HUES48 (cell line): ENCODE data around the gene INSM1.

Source experiments
- H3K27ac ChIP-seq: one replicate; pipeline ENCODE4 v1.7.0; 2013; ENCODE audit warnings: low read depth, low read length, inconsistent platforms
- H3K27me3 ChIP-seq: 2 replicates; pipeline ENCODE4 v1.6.1; 2013; ENCODE audit warnings: mild to moderate bottlenecking, low read length; ENCODE audit not compliant: control insufficient read depth, insufficient read depth
- H3K36me3 ChIP-seq: 2 replicates; pipeline ENCODE4 v1.6.1; 2013; ENCODE audit warnings: low read length; ENCODE audit not compliant: control insufficient read depth, insufficient read depth
- H3K4me1 ChIP-seq: 2 replicates; pipeline ENCODE4 v1.6.1; 2013; ENCODE audit warnings: mild to moderate bottlenecking, low read length; ENCODE audit not compliant: control insufficient read depth, insufficient read depth
- H3K4me3 ChIP-seq: 2 replicates; pipeline ENCODE4 v1.5.1; 2013; ENCODE audit warnings: mild to moderate bottlenecking, low read depth, low read length
- H3K9ac ChIP-seq: 2 replicates; pipeline ENCODE4 v1.6.1; 2013; ENCODE audit warnings: mild to moderate bottlenecking, low read depth, low read length, moderate library complexity
- H3K9me3 ChIP-seq: 2 replicates; pipeline ENCODE4 v1.6.1; 2013; ENCODE audit warnings: low read length; ENCODE audit not compliant: control insufficient read depth, insufficient read depth

The INSM1 gene

DNA sequence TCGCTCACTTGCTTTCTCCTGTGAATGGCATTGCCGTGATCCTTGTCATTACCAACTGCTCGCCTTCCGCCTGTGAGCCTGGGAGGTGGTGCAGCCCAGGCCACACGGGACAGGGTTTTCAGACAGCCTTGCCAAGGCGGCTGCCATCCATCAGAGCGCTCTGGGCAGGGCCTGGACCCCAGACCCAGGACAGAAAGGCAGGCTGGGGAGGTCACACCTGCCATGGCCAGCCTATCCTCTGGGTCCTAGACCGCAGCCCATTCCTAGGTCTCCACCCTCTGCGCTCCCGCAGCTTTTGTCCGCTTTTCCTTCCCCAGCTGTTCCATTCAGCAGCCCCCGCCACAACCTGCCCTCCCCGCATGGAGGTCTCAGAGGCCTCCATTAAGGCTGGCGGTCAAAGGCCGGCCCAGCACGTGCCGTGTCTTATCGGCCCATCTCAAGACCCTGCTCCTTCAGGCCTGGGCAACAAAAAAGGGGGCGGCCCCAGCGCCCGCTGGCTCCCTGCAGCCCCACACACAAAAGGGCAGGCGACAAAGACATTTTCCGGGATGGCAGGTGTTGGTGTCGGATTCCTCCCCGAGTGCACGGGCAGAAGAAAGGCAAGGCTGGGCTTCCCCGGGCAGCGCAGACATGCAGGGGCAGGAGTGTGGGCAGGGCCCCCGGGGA is 28.1 kb downstream of the INSM1 start:
- no peaks in the 10 kb centered on the region for H3K36me3 ChIP-seq
- H3K27ac ChIP-seq, result no peak overlapping the region
- H3K4me3 ChIP-seq, result no peak overlapping the region
- H3K9me3 ChIP-seq, result no peaks in the 10 kb centered on the region
- no peak overlapping the region for H3K9ac ChIP-seq
- no peaks in the 10 kb centered on the region for H3K27me3 ChIP-seq
- H3K4me1 ChIP-seq, result 0 out of 2 replicates have a peak, but pooled peaks cover 7% of the 10 kb centered on the region

DNA sequence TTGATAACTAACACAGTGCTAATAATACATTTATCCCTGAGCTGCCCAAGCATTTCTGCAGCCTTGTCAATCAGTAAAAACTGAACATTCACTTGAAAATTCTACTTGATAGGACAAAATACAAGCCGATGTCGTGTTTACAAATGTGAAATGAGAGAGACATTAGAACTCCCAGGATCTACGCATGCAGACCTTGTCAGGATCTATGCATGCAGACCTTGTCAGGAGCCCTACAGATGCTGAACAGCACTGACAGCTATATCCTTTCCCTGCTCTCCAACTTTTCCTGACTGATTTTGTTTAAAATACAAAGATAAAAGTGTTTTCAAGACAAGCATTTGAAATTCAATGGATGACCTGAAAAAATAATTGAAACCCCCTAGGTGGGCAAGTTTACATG is 28.9 kb downstream of the INSM1 start:
- Histone ChIP-seq H3K27me3 (no peaks in the 10 kb centered on the region), H3K9me3 (no peaks in the 10 kb centered on the region), H3K4me3 (no peak overlapping the region), H3K4me1 (0 out of 2 replicates have a peak, but pooled peaks cover 7% of the 10 kb centered on the region), H3K27ac (no peak overlapping the region), H3K36me3 (no peaks in the 10 kb centered on the region), H3K9ac (no peak overlapping the region)

DNA sequence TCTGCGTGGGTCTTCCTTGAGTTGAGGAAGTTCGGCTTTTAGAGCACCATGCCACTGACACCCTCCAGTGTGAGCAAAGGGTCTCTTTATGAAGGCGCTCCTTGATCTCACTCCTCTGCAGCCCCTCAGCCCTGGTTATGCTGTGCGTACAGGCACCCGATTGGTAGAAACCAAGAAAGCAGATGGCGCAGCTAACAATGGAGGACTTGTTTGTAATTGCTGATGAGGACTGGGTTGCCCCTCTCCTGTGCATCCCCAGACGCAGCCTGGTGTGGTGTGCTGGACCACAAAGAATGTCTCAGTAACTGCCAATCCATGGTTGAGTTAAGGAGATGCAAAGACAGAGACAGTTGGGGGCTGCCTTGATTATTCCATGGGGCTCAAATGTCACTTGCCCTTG is 30.2 kb downstream of the INSM1 start:
- H3K9ac ChIP-seq, result no peak overlapping the region
- H3K4me3 ChIP-seq, result no peak overlapping the region
- no peak overlapping the region for H3K27ac ChIP-seq
- no peaks in the 10 kb centered on the region for H3K27me3 ChIP-seq
- H3K36me3 ChIP-seq, result no peaks in the 10 kb centered on the region
- 0 out of 2 replicates have a peak, but pooled peaks cover 7% of the 10 kb centered on the region for H3K4me1 ChIP-seq
- H3K9me3 ChIP-seq, result no peaks in the 10 kb centered on the region

DNA sequence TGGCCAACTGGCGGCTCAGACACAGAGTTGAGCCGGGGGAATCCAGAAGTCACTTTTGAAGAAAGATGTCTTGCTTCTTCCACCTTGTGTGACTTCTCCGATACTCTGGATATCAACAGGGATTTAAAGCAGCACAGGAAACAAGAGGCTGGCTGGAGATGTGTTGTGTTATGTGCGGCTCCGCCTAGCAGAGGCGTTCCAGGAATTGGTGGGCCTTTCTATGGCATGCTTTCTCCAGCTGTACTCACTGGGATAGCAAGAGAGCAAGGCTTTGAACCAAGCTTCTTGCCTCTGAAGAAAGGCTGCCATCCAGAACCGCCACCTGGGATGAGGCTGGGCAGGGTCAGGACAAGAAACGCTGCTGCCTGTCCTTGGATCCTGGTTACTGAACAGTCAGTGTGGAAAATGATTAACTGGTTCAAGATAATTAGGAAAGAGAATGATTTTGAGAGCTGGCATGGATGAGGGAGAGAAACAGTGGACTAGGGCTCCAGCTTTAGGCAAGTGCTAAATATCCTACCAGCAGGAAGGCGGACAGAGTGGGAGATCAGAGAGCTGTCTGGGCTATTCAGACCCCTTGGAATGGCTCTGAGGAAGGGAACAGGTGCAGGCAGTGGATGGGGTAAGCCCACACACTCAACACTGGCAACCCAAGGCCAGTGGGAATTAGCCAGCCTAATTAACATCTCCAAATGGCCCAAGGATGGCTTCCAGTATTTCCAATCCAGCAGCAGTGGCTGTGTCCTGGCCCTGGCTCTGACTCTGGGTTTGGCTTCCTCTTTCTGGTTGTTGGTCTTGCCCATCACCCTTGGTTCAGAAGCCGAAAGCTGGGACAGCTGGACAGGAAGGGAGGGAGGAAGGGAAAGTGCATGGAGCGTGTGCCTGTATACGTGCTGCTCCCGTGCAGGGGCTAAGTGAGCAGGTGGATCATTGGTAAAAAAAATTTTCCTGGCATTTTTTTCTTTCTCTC is 31.9 kb downstream of the INSM1 start:
- H3K9me3 ChIP-seq, result no peaks in the 10 kb centered on the region
- no peak overlapping the region for H3K27ac ChIP-seq
- H3K4me3 ChIP-seq, result no peak overlapping the region
- H3K4me1 ChIP-seq, result 0 out of 2 replicates have a peak, but pooled peaks cover 7% of the 10 kb centered on the region
- H3K27me3 ChIP-seq, result no peaks in the 10 kb centered on the region
- no peak overlapping the region for H3K9ac ChIP-seq
- no peaks in the 10 kb centered on the region for H3K36me3 ChIP-seq

DNA sequence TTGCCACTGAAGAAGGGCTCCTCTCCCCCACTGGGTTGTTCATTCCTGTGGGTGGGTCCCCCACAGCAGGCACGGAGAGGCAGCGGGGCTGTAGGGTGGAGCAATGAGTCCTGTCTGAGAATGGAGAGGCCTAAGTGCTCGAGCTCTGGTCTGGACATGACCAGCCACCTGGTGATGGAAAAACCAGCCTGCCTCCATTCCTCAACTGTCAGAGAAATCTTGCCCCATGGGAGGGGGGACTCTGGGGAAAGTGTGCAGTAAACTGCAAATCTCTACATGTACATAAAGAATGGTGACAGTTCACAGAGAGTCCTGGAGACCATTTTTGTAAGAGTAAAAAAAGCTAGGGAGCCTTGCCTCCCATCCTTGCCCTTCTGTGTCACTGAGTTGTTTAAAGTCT is 34.1 kb downstream of the INSM1 start:
- no peaks in the 10 kb centered on the region for H3K27me3 ChIP-seq
- H3K36me3 ChIP-seq, result no peaks in the 10 kb centered on the region
- H3K4me3 ChIP-seq, result no peak overlapping the region
- H3K4me1 ChIP-seq, result no peaks in the 10 kb centered on the region
- H3K27ac ChIP-seq, result no peak overlapping the region
- H3K9ac ChIP-seq, result no peak overlapping the region
- H3K9me3 ChIP-seq, result no peaks in the 10 kb centered on the region

DNA sequence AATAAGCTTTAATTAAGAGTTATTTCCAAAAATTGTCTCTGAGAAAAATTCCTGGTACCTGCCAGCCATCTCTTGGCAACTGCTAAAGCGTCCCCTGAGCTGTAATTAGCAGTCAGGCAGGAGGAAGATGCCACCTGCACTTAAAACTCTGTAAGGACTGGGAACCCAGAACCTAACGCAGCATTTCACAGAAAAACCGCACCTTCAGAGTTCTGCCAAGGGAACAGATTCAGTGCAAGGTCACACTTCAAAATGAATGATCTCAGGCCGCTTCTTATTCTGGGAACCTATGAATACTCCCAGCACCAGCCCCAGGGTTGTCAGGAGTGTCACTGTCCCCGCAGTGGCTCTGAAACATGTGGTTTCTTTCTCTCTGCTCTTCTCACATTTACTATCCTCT is 36.7 kb downstream of the INSM1 start:
- Histone ChIP-seq H3K9me3 (no peaks in the 10 kb centered on the region), H3K27me3 (no peaks in the 10 kb centered on the region), H3K9ac (no peak overlapping the region)

DNA sequence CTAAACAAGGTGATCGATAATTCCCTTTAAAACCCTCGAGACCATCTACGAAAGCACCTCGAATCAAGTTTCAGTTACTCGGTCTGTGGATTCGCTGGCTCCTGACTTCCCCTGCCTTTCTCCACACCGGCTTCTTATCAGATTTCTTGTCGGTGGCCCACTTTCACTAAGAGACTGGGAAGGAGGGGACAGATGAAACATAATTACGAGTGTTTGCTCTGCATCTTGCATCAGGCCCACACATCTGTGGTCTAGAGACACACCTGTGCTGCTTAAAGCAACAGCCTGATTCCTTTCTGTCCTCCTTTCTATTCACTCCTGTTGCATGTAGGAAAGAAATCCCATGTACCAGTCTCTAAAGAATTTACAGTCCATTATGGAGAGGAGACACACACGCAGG is 37.7 kb downstream of the INSM1 start:
- Histone ChIP-seq H3K27ac (no peak overlapping the region), H3K36me3 (no peaks in the 10 kb centered on the region), H3K9me3 (no peaks in the 10 kb centered on the region), H3K27me3 (no peaks in the 10 kb centered on the region), H3K9ac (no peak overlapping the region), H3K4me1 (peaks cover 25% of the 10 kb centered on the region), H3K4me3 (no peak overlapping the region)

More for the DNA sequence above, 36.7 kb downstream of the INSM1 start:
- Histone ChIP-seq H3K4me3 (no peak overlapping the region), H3K4me1 (peaks cover 15% of the 10 kb centered on the region; the same call in 1 of the 2 replicates), H3K27ac (no peak overlapping the region), H3K36me3 (no peaks in the 10 kb centered on the region)

DNA sequence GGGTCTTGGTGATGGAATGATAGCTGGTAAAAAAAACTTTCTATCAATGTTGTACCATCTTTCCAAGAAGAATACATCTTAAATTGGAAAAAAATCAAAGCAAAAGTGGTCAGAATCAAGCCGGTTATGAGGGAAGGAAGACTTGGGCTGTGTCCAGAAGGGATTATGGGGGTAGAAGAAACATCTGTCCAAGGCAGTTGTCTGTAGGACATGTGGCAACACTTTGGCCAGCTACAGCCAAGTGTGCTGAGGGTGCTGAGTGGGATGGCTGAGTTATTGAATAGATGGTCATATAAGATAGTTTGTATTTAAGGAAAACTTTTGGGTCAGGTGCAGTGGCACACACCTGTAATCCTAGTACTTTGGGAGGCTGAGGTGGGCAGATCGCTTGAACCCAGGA is 38.4 kb downstream of the INSM1 start:
- Histone ChIP-seq H3K9me3 (no peaks in the 10 kb centered on the region), H3K27me3 (no peaks in the 10 kb centered on the region), H3K4me3 (no peak overlapping the region), H3K27ac (no peak overlapping the region), H3K9ac (no peak overlapping the region), H3K36me3 (no peaks in the 10 kb centered on the region), H3K4me1 (peaks cover 32% of the 10 kb centered on the region)

DNA sequence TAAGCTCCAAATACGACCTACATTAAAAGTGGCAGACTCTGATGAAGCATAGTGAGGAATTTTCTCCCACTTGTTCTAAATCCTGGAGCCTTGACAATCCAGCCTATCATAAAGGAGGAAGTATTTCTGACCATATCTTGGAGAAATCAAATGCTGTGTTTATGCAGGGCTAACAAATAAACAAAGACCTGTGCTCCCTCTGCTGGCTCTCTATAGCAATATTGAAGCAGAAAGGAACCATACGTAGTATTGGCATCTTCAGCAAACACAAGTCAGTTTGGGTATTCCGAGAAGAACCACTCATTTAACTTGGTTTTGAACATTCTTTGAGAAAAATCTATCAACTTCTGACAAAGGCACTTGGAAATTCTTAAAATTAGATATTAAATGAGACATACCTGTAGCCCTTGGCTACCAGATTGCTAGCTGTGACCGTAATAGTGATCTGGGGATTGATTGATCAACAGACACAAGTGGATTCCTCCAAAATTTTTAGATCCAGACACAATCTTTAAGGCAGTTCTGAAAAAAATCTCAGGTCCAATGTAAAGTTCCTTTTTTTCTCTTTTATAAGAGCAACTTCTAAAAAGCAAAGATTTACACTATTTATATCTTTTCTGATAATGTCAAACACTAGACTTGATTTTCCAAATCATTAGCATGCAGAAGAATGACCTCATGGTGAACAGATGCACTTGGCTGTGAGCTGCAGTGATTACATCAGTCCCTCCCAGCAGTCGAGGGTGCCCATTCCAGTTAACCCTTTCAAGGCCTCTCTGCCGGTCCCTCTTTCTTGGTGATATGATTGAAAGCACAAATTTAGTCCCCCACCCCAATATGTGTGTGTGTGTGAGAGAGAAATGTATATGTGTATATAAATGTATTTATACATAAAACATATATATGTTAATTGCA is 40.2 kb downstream of the INSM1 start:
- no peak overlapping the region for H3K4me3 ChIP-seq
- H3K27ac ChIP-seq, result no peak overlapping the region
- H3K9me3 ChIP-seq, result no peaks in the 10 kb centered on the region
- H3K9ac ChIP-seq, result no peak overlapping the region
- no peaks in the 10 kb centered on the region for H3K36me3 ChIP-seq
- no peaks in the 10 kb centered on the region for H3K27me3 ChIP-seq
- peaks cover 49% of the 10 kb centered on the region for H3K4me1 ChIP-seq

DNA sequence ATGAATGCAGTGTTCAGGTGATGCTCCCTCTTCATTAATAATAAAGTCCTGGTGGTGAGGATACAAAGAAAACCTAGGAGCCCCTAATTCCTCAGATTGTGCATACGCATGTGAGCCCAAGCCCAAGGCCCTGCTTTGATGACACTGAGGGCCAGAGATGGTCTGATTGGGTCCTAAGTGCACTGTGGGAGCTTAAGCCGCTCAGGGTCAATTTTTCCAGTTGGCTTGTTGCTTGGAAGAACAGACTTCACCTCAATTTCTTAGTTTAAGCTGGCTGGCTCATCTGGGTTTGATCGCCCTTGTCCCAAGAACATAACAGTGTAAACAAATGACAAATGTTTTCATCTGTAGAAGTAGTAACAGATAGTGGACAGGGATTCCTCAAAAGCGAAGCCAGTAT is 41.4 kb downstream of the INSM1 start:
- no peaks in the 10 kb centered on the region for H3K36me3 ChIP-seq
- H3K9ac ChIP-seq, result no peak overlapping the region
- H3K27ac ChIP-seq, result no peak overlapping the region
- H3K9me3 ChIP-seq, result no peaks in the 10 kb centered on the region
- no peak overlapping the region for H3K4me3 ChIP-seq
- peaks cover 52% of the 10 kb centered on the region for H3K4me1 ChIP-seq
- no peaks in the 10 kb centered on the region for H3K27me3 ChIP-seq
